A549 (cell line): ENCODE results near the gene CCDC97. TPM values are rescaled to one million over a fixed set of nuclear protein-coding genes. Genes with fewer than 3 reads are reported as not detected.

ENCODE experiments used
- ATAC-seq, 2 experiments: fragments of 200-7000 bp in 1 of 2; fragments of >200 bp in 1 of 2; cut with Nextera tagmentation in 1 of 2; cut with Tn5 transposase in 1 of 2; 3 replicates each; pipeline versions ENCODE4 v1.8.0 to v1.9.1; 2018 to 2020; ENCODE audit warnings: mild to moderate bottlenecking in 1 of 2, moderate library complexity in 1 of 2
- CTCF ChIA-PET: fragments of 300-600 bp; sonication (Branson Sonifier 250); formaldehyde crosslinking; extraction: SDS; loops from one replicate; lab custom pipeline; 2021; ENCODE audit warnings: antibody characterized with exemption, inconsistent platforms; lab: Yijun Ruan, JAX
- POLR2A ChIA-PET: fragments of 350-600 bp; formaldehyde crosslinking; extraction: SDS; loops from one replicate; lab custom pipeline; 2021; ENCODE audit warnings: antibody characterized with exemption, inconsistent platforms; lab: Yijun Ruan, JAX
- DNase-seq, 2 experiments: peaks; one replicate each; pipeline versions ENCODE4 v3.0.0 to v3.0.0-alpha.2; 2011 to 2016; ENCODE audit warnings: low read depth in 1 of 2, low spot score in 1 of 2
- FAIRE-seq: peaks from 2 replicates; lab custom pipeline; 2011; peaks lifted over from hg19 to GRCh38; lab: Jason Lieb, UNC
- H3K27ac ChIP-seq, 2 experiments: fragments of >200 bp; sonication (Bioruptor Twin); formaldehyde crosslinking; 3 replicates each; pipeline ENCODE4 v1.5.1; 2016 to 2017
- H3K4me1 ChIP-seq: fragments of >200 bp; sonication (Bioruptor Twin); formaldehyde crosslinking; 3 replicates; pipeline ENCODE4 v1.6.1; 2016
- H3K4me2 ChIP-seq: fragments of >200 bp; sonication (Bioruptor Twin); formaldehyde crosslinking; 3 replicates; pipeline ENCODE4 v1.6.1; 2016
- H3K4me3 ChIP-seq: fragments of >200 bp; sonication (Bioruptor Twin); formaldehyde crosslinking; 3 replicates; pipeline ENCODE4 v1.5.1; 2016
- H3K9me3 ChIP-seq: fragments of >200 bp; sonication (Bioruptor Twin); formaldehyde crosslinking; 3 replicates; pipeline ENCODE4 v1.6.1; 2016
- ATOH8 ChIP-seq: fragments of 250-450 bp; sonication (Bioruptor Pico); IDR thresholded peaks from 2 replicates; pipeline ENCODE4 v1.5.0; 2020; ENCODE audit warnings: low read depth, mild to moderate bottlenecking, moderate library complexity
- BHLHE40 ChIP-seq: IDR thresholded peaks from 2 replicates; pipeline ENCODE4 v1.6.1; 2012; ENCODE audit warnings: low read depth, low read length, inconsistent platforms
- E2F6 ChIP-seq: IDR thresholded peaks from 2 replicates; pipeline ENCODE4 v1.6.1; 2012; ENCODE audit warnings: low read depth, borderline replicate concordance
- EP300 ChIP-seq, 2 experiments: fragments of >200 bp; sonication (Bioruptor Twin); formaldehyde crosslinking; IDR thresholded peaks; 2 replicates in 1 of 2; 3 replicates in 1 of 2; pipeline ENCODE4 v1.6.1; 2016 to 2017
- FOSL2 ChIP-seq, 2 experiments: fragments of 450-650 bp in 1 of 2; fragments of >200 bp in 1 of 2; sonication (Bioruptor Twin) in 1 of 2; formaldehyde crosslinking; IDR thresholded peaks; 2 replicates each; pipeline versions ENCODE4 v1.5.0 to v1.6.1; 2016 to 2020; ENCODE audit warnings: mild to moderate bottlenecking in 1 of 2, moderate library complexity in 1 of 2
- HMGXB4 ChIP-seq: fragments of 250-450 bp; sonication (Bioruptor Pico); IDR thresholded peaks from 2 replicates; pipeline ENCODE4 v1.5.0; 2021; ENCODE audit warnings: mild to moderate bottlenecking, moderate library complexity, borderline replicate concordance
- JUN ChIP-seq, 2 experiments: fragments of >200 bp; sonication (Bioruptor Twin); formaldehyde crosslinking; IDR thresholded peaks; 2 replicates in 1 of 2; 3 replicates in 1 of 2; pipeline ENCODE4 v1.6.1; 2016 to 2017
- KDM5A ChIP-seq: fragments of 200-600 bp; sonication (generic); IDR thresholded peaks from 2 replicates; pipeline ENCODE4 v1.6.1; 2016; ENCODE audit warnings: antibody characterized with exemption, mild to moderate bottlenecking
- MAX ChIP-seq: IDR thresholded peaks from 2 replicates; pipeline ENCODE4 v1.6.1; 2012
- MAZ ChIP-seq: fragments of 150-350 bp; IDR thresholded peaks from 2 replicates; pipeline ENCODE4 v1.6.1; 2014; ENCODE audit warnings: antibody characterized with exemption, low read depth, low read length, borderline replicate concordance
- MYC ChIP-seq: IDR thresholded peaks from 2 replicates; pipeline ENCODE4 v1.6.1; 2012; ENCODE audit warnings: mild to moderate bottlenecking, inconsistent platforms, low read length, improper control_type of control experiment, borderline replicate concordance
- PBX3 ChIP-seq: IDR thresholded peaks from 2 replicates; pipeline ENCODE4 v1.6.1; 2012
- POLR2AphosphoS2 ChIP-seq: conservative IDR thresholded peaks from 2 replicates; pipeline ENCODE4 v1.6.1; 2012; ENCODE audit warnings: low read length, improper control_type of control experiment, inconsistent platforms
- RAD21 ChIP-seq, 2 experiments: fragments of >200 bp in 1 of 2; sonication (Bioruptor Twin) in 1 of 2; formaldehyde crosslinking in 1 of 2; IDR thresholded peaks in 1 of 2; conservative IDR thresholded peaks in 1 of 2; 2 replicates in 1 of 2; 3 replicates in 1 of 2; pipeline ENCODE4 v1.6.1; 2012 to 2018; ENCODE audit warnings: inconsistent platforms in 1 of 2
- REST ChIP-seq: fragments of 200-600 bp; sonication (generic); IDR thresholded peaks from 2 replicates; pipeline ENCODE4 v1.6.1; 2016; ENCODE audit warnings: antibody characterized with exemption, mild to moderate bottlenecking, moderate library complexity
- RNF2 ChIP-seq: fragments of 200-600 bp; sonication (generic); IDR thresholded peaks from 2 replicates; pipeline ENCODE4 v1.6.1; 2016; ENCODE audit warnings: low read depth, mild to moderate bottlenecking, antibody characterized with exemption, moderate library complexity, borderline replicate concordance
- TP53 ChIP-seq: fragments of 250-450 bp; sonication (Bioruptor Pico); IDR thresholded peaks from 2 replicates; pipeline ENCODE4 v1.5.0; 2021; ENCODE audit warnings: mild to moderate bottlenecking, moderate library complexity
- ZC3H11A ChIP-seq: fragments of 450-650 bp; IDR thresholded peaks from 2 replicates; pipeline ENCODE4 v1.6.1; 2014; ENCODE audit warnings: antibody characterized with exemption, mild to moderate bottlenecking
- WGBS: methylation state at CpG from one replicate; pipeline ENCODE4 v1.1.6; 2017; ENCODE audit errors: missing lambda C conversion rate; 5-methylcytosine and 5-hydroxymethylcytosine counted together
- polyA plus RNA-seq, 4 experiments: library from polyadenylated mRNA; depleted of rRNA in 3 of 4; stranded (reverse); fragments of >200 nt; fragmentation: RNase III in 1 of 4; extraction: RNeasy Plus Mini Kit Qiagen cat#74134 plus additional on column Dnase treatment in 1 of 4; gene quantifications; 2 replicates in 3 of 4; 3 replicates in 1 of 4; pipeline ENCODE4 v1.2.3, GENCODE V29; 2011 to 2017

Gene CCDC97
- polyA plus RNA-seq, 2 of the 4 experiments (the other 2 are of a cell fraction), result 18.7 to 26.8 TPM

GRCh38 chr19:41269055-41269454 lies 40.9 kb upstream of the CCDC97 start:
- no peaks in the 10 kb centered on the region for H3K9me3 ChIP-seq
- ATAC-seq (no peak), FAIRE-seq (peak; percentile 56), DNase-seq (no peak)
- H3K4me3 ChIP-seq, result no peak overlapping the region
- no peak overlapping the region for H3K27ac ChIP-seq
- POLR2A ChIA-PET, result interaction anchor here (0.7 kb wide), 1 partner anchor 181 kb away, joined by 5 read pairs; no protein-coding TSS in a partner anchor
- H3K4me2 ChIP-seq, result no peak overlapping the region
- CTCF ChIA-PET, result interaction anchor here (0.7 to 4.1 kb wide), 5 partner anchors 11 to 181 kb away, joined by 3 to 29 read pairs (median 8); no protein-coding TSS in a partner anchor
- peaks cover 20% of the 10 kb centered on the region for H3K4me1 ChIP-seq
- 94% methylated on average over 2 of the region's 2 CpGs for WGBS
- TF ChIP-seq ZC3H11A, result no peak
- TF ChIP-seq BHLHE40, result no peak

- H3K4me1 ChIP-seq, result peaks cover 20% of the 10 kb centered on the region
- H3K4me3 ChIP-seq, result no peak overlapping the region
- H3K4me2 ChIP-seq, result no peak overlapping the region
- H3K9me3 ChIP-seq, result no peaks in the 10 kb centered on the region
- H3K27ac ChIP-seq, result no peak overlapping the region
- no peak for FAIRE-seq
- ChIA-PET POLR2A (interaction anchor here (0.7 kb wide), 3 partner anchors 140 to 180 kb away, joined by 4 to 9 read pairs (median 5); no protein-coding TSS in a partner anchor), CTCF (interaction anchor here (0.7 to 4.1 kb wide), 6 partner anchors 11 to 180 kb away, joined by 3 to 29 read pairs (median 8); no protein-coding TSS in a partner anchor)
- TF ChIP-seq HMGXB4, result no peak
- no peak for TF ChIP-seq POLR2AphosphoS2
- no peak for TF ChIP-seq MAX
- TF ChIP-seq ATOH8, result no peak
- no peak for TF ChIP-seq RNF2
- TF ChIP-seq TP53, result no peak
- TF ChIP-seq EP300 (IDR thresholded peaks at IDR 0.05), result no peak
- no peak for TF ChIP-seq MYC
- no peak for TF ChIP-seq MAZ
- no peak for ATAC-seq
- WGBS, result 94% methylated on average over 5 of the region's 5 CpGs
- no peak for DNase-seq
Measured at GRCh38 chr19:41269571-41269970, 40.4 kb upstream of the CCDC97 start.

- POLR2A ChIA-PET, result interaction anchor here (1.2 kb wide), 1 partner anchor 9 kb away, joined by 6 read pairs; the partner anchor contains the start of gene HNRNPUL1
- CTCF ChIA-PET, result interaction anchor here (0.6 to 4.1 kb wide), 9 partner anchors 9 to 69 kb away, joined by 3 to 29 read pairs (median 3); no protein-coding TSS in a partner anchor
- Histone ChIP-seq H3K4me3 (no peak overlapping the region), H3K4me1 (no peaks in the 10 kb centered on the region), H3K27ac (no peak overlapping the region), H3K9me3 (no peaks in the 10 kb centered on the region), H3K4me2 (no peak overlapping the region)
- no peak for FAIRE-seq
- WGBS, result 85% methylated on average over 6 of the region's 6 CpGs
- TF ChIP-seq RAD21 (conservative IDR thresholded peaks at IDR 0.05 in 1 of 2, IDR thresholded peaks at IDR 0.05 in 1 of 2) (no peak), KDM5A (no peak), ATOH8 (no peak), TP53 (no peak), PBX3 (no peak), JUN (IDR thresholded peaks at IDR 0.05) (no peak), REST (no peak), E2F6 (no peak), FOSL2 (IDR thresholded peaks at IDR 0.05) (no peak), FOSL2 (CRISPR knock-in tag; IDR thresholded peaks at IDR 0.05) (no peak)
- peak; percentile 33 to 40; a peak in 4 of 6 replicates for ATAC-seq
- DNase-seq, result no peak
Measured at GRCh38 chr19:41273076-41273475, 36.9 kb upstream of the CCDC97 start.
